GM20431 (cell line): ENCODE data around the gene GSTT2B.
"Not testable (repeated sequence)": the region's sequence is repeated elsewhere in the genome, so short reads cannot be mapped to it uniquely, and the experiment has no call there.

Source experiments
- in situ Hi-C: fragments of 300-500 bp; cut with MseI, MboI; formaldehyde crosslinking; loops from one replicate; pipeline ENCODE4 v1.15.0; 2020; ENCODE audit warnings: low sequenced_read_pairs; ENCODE audit not compliant: unreplicated experiment

Gene GSTT2B

GRCh38 chr22:23909296-23909898 is 51.6 kb downstream of the GSTT2B start:
- in situ Hi-C loops: no loop called here

GRCh38 chr22:23908587-23909205 is 52.3 kb downstream of the GSTT2B start:
- in situ Hi-C loops: no loop called here

GRCh38 chr22:23907423-23907822 is 53.6 kb downstream of the GSTT2B start:
- in situ Hi-C loops: not testable (repeated sequence)
